Measurements from ENCODE around the gene SLC11A2. TPM values are rescaled to one million over a fixed set of nuclear protein-coding genes. Genes with fewer than 3 reads are reported as not detected.
"Not testable (repeated sequence)": the region's sequence is repeated elsewhere in the genome, so short reads cannot be mapped to it uniquely, and the experiment has no call there.

The SLC11A2 gene
- polyA plus RNA-seq, 10 donors = 17.0 to 29.8 (median 24.9) TPM

DNA sequence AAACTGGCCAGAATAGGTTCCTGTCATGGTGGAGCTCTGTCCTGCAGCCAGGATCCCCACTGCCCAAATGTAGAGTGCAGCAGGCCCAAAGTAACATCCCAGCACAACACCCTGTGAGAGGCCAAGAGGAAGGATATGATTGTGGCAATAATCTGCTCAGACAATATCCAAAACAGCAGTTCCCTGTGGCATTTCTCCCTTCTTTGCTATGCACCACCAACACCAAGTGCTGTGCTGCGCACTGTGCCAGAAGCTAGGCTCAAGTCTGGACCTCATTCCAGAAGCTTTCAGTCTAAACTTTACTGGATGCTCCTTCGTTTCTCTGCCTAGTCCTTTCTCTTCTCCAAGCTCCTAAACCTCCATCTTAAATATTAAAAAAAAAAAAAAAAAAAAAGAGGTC is 33.4 kb downstream of the SLC11A2 start:
- no peak for DNase-seq

DNA sequence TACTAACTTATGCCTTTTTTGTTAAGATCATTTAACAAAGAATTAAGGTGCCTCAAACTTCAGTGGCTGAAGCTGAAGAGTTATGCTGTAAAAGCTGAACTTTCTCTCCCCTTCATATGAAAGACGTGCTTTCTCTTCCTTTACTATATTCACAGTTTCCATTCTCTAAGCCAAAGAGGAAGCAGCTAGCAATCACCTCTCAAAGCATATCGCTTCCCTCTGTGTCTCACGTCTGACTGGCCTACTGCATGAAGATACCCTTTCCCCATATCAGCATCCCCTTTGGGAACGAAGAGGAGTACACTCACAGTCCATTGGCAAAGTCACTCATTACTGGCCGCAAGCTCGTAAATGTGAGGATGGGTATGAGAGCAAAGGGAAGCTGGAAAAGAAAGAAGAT is 34.9 kb downstream of the SLC11A2 start:
- peak in 1 of 3 donors; percentile 32 for DNase-seq

DNA sequence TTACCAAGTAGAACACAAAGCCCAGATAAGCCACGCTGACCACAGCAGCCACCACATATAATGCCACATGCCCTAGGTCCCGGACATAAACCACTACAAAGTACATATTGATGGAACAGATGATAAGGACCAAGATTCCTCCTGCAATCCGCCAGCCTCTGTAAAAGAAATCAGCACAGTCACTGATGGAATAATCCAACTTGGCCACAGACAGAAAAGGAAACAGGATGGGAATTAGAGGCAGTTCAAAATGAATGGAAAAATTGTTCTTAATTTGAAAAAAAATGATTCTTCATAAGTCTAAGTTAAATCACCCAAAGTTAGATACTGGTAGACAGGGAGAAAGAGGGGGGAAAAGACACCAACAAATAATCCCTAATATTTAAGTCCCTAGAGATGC is 35.4 kb downstream of the SLC11A2 start:
- no peak for DNase-seq

DNA sequence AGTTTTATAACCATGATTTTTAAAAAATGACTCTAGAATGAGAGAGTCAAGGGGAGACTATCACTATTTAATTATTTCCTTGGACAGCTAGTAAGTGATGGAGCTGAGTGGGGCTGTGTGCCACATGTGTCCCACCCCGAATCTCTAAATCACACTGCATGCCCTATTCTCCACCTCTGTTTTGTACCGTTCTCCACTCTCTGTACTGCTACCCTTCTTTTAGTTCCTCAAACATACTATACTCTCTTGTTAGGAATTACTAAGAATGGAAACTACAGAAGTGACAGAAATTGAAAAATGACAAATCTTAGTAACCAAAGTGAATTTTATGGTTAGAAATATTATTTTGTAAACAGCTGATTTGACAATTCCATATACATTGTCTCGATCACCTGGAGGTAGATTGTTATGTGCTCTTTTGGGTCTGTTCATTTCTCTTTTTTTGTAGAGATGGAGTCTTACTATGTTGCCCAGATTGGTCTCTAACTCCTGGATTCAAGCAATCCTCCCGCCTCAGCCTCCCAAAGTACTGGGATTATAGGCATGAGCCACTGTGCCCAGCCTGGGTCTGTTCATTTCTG is 35.9 kb downstream of the SLC11A2 start:
- DNase-seq = no peak

DNA sequence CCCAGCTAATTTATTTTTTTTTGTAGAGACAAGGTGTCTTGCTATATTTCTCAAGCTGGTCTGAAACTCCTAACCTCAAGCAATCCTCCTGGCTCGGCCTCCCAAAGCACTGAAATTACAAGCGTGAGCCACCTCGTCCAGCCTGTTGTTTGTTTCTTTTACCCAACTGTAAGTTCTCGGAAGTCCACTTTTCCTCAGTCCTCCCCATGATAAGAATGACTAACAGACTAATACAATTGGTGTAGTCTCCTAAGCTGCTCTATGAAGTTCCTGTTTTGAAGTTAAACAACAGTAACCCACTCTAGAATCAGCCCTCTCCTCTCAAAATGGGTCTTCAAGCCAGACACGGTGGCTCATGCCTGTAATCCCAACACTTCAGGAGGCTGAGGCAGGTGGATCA is 37.3 kb downstream of the SLC11A2 start:
- no peak for DNase-seq

DNA sequence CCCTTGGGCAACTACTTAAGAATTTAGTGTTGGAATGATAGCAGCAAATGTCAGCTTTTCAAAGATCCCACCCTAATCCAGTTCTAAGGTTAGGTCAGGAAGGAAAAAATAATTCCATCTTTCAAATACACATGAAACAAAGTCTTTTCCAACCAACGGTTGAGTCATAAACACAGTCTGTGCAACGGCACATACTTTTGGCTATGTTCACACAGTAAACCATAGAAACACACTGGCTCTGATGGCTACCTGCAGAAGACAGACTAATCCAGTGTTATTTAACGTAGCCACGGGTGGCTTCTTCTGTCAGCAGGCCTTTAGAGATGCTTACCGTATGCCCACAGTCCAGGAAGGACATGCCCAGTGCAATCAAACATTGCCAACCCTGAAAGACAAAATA is 38.1 kb downstream of the SLC11A2 start:
- DNase-seq = no peak

DNA sequence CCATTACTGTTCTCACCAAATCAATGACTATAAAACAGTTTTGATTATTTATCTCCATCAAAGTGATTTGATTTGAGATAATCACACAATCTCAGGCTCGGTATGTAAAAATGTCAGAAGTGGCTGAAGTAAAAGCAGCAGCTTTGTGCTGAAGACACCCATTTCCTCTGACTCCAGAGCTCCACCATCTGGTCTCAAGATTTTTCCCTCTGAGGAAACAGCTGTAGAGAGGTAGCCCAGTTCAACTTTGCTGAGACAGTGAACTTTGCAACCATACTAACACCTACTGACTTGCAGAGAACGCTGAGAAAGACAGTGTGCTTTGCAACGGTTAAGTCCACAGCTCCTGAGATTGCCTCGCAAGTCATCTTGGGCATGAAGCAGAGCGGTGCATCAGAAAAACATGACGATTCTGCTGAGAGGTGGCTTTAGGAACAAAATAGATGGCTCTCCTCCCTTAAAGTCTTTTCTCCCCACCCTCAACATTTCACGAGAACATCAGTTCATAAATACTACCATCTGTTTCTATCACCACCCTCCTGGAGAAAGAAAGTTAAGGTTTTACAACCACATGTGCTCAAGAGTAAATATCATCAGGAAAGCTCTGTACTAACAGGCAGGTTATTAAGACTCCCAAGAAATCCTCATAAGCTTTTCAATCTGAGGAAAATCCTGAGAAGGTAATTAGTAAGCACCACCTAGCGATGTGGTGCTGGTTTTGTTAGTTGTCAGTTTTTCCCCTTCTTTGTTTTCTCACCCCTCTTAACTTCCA is 39.0 kb downstream of the SLC11A2 start:
- peak; percentile 64 to 83 (median 64) for DNase-seq

DNA sequence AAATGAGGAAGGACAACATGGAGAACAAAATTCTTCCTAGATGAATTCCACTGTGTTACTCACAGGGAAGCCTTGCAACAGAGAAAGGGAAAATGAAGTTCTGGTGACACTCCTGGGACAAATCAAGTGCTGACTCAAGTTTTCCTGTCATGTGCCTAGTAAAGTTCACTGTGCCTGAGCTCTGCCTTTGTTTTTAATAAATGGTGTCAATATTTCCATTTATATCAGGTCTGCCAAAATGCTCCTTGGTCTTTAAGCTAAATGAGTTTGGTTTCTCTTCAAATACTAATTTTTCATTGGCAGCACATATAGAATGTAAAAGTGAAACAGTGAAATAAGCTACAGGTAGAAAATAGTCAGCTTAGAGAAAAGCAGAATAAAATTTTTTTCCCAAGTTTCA is 40.9 kb downstream of the SLC11A2 start:
- peak; percentile 72 to 83 (median 73) for DNase-seq

DNA sequence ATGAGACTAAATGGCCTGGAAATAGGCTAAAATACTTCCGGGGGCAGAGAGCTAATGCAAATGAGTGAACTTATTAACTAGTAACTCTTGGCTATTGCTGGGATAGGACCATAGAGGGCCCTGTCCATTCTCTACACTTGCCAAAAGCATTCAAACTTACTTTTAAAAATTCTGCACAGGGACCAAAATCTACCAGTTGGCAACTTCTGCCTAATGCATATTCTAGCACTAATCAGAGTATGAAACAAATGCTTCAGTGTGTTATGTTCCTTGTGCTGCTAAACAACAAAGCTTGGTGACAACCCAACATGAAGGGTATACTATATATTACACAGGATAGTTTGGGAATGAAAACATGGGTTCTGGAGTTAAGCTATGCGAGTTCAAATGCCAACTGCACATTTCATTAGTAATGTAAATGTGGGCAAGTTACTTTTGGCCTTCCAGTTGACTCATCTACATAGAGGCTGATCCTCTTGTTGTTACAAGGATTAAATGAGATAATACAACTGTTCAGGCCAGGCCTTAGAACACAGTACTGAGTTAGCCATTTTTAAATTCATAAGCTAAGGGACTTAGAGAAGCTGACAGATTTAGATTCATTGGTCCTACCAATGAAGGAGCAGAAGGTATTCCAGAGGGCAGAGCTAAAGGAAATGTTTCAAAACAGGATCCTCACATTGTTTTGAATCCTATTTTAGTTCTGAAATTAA is 41.4 kb downstream of the SLC11A2 start:
- DNase-seq = no peak

DNA sequence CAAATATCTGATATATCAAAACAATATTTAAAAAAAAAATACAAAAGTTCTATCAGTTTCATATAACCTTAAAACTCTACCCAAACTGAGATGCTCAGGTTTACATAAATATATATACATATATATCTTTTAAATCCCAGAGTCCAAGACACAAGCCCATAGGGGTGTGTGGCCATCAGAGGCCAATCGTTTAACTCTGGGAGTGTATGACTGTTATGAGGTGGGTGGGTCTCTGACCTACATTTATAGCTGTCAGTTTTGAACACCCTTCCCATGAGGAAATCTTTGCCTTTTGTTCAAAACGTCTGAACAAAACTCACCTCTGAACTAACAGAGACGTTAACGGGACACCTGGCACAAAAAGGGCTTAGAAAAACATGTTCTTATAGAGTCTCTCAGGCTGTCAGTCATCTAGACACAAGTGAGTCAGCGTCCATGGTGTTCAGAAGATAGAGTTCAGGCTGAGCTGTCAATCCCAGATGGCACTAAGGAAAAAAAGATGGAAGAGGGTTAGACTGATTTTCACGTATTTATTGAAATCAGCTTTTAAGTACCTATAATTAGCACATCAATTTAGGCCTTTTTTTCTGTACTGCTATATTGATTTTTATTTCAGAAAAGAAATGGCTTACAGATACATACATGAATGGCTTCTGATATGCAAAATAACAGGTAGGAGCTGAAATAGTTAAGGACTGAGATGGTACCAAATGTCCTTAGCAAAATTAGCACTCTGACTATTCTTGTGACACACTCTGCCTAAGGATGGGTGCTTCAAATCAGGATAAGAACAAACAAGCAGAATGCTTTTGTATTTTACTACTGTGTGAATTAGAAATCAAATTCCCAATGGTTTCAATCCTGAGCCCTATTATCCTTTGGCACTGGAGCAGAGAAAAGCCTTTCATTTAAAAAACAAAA is 44.6 kb downstream of the SLC11A2 start:
- no peak for DNase-seq

DNA sequence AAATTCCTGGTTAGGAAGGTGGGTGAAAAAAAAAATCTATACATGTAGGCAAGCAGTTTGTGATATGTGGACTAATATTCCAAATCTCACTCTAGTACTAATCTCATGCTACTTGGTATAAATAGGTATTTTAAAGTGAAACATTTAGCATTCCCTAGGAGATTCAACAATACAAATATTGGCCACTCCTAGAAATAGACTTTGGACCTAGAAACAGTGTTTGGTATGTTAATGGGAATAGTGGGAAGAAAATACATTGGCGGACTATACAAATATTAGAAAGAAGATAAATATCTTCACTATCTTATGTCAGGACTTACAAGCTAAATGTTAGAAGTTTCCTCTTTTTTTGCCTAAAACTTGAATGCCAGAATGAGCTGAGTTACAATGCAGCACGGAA is 45.6 kb downstream of the SLC11A2 start:
- no peak for DNase-seq

DNA sequence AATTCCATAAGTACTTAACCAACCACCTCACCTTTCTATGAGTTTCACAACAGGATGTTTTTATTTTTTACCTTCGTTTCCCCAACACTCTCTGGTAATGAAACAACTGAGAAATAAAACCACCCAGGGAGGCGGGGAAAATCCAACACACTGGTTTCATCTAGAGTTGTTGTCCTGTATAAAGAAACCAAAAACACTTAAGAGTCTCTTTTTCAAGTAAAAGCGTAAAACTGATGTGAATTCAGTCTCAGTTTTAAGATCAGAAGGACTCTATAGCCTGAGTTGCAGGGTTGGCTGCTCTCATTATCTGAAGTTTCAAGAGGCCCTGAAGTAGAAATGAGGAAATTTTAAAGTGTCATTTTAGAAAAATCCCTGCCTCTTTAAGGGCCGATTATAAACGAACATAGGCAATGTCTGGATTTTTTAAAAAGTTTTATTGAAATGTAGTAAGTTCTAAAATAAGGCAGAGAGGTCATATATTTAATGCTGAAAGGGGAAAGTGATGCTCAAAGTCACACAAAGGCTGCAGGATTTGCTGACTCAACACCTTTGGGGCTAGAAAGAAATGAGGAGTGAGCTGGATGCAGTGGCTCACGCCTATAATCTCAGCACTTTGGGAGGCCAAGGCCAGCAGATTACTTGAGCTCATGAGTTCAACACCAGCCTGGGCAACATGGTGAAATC is 46.7 kb downstream of the SLC11A2 start:
- DNase-seq = no peak

DNA sequence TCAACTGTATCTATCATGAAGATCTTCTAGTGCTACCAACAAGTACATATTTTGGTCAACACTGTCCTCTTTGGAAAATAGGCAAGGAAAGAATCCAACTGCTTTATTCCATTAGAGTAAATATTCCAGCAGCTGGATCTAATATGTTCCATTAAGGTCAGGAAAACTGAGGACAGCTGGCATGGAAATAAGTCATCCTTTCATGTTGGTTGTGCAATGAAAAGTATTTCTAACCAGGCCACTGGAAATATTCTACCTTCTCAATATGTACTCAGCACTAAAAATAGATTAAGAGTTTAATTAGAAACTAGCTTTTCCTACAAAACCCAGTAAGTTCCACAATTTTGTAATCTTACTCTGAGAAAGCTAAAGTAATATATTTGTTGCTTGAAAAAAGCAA is 54.2 kb downstream of the SLC11A2 start:
- DNase-seq = no peak

DNA sequence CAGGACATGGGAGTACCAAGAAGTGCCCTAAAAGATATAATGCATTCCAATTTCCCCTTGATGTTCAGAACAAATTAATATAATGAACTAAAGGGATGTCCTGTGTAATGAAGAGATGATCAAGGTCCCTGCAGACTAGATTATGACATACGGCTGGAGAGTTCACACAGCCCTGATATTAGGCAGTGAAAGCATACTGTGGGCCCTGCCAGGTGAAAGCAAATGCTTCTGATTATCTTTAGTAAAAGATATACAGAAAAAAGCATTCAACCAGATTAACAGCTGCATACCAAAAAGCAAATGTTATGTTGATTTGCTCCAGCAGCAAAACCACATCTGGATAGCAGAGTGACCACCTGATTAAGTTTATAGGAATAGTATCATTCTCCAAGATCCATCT is 61.8 kb downstream of the SLC11A2 start:
- no peak for DNase-seq

DNA sequence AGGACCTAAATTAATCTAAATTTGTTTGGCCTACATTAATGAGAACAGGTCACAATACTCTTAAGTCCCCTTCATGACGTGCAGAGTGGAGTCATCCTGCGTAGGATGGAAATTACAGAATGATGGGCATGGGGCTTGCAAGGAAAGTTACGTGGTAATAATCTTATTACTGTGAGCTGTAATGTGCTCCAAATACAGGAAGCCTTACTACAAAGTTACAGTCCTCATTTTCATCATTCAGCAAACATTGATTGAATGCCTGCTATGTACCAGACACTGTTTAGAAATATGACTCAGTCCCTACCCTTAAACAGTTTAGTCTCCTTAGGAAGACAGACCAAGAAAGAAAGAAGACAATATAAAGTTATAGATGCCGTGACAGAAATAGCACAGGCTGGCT is 64.5 kb downstream of the SLC11A2 start:
- DNase-seq = no peak

DNA sequence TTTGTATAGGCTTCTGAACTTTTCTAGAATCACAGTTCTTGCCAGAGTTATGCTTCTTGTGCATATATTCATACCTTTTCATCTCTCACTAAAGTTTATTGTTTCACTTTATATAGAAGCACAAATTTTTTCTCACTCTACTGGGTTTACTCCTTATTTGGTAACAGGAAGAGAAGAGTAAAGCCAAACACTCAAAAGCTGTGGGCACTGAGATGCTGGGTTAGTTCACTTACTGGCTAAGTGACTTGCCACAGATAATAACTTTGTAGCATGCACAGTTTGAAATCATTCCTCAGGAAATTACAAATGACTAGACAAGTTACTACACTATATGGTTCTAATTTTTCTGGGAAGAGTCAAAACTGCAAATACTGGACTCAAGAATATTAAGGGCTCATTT is 66.1 kb downstream of the SLC11A2 start:
- DNase-seq = no peak

DNA sequence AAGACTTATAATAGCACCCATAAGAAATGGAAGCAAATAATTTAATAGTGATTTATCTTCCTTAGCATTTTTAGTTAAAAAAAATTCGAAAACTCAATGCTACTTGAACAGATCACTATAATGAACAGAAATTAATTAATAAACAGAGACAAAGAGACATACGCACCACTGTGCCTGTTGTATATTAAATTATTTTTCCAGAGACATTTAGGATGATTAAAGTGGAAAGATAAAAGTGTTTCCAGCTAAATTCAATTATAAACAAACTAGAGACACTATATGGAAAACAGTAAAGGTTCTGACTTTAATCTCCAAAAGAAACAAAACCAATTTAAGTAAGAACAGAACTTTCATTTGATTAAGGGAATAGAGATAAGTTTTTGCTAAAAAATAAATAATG is 70.5 kb downstream of the SLC11A2 start:
- DNase-seq = no peak

DNA sequence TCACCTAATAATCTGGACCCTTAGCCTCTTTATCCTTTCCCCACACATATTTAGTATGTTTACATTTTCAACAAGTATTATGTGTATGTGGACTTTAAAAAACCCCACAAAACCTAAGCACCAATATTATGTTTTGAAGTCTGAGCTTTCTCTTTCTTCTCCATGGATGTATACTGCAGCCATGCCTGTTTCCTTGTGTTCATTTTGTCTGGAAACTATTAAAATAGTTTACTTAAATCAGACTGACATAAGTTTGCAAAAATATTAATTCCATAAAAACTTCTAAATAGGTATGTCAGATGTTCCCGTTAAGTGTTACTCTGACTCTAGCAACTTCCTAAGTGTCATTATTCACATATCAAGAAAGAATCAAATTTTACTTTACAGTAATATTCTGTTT is 70.9 kb downstream of the SLC11A2 start:
- DNase-seq = no peak

DNA sequence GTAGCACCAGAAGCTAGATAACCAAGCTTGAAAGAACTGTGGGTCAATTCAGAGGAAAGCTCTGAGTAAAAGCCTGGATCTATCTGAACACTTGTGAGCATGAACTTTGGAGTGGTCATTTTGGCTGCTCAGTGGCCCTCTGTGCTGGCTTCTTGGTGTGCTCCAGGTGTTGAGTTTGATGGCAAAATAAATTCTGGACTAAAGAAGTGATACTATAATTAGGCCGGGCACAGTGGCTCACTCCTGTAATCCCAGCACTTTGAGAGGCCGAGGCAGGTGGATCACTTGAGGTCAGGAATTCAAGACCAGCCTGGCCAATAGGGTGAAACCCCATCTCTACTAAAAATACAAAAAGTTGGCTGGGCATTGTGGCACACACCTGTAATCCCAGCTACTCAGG is 71.4 kb downstream of the SLC11A2 start:
- DNase-seq = not testable (repeated sequence)

DNA sequence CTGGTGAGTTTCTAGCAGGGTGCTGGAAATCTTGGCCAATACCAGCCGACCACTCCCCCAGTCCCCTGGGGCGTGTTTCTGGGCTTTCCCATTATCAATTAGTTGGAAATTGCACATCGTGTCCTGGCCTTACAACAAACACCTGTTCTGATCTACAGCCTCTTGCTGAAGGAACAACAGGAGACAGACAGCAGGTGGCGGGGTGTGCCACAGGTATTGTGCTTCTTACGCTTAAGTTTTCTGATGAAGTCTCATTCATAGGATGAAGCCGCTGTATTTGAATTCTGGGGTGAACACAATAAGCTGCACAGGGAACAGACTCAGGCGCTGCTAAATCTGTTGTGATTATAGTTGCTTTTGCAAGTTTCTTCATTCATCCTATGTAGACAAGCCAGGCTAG is 73.1 kb downstream of the SLC11A2 start:
- no peak for DNase-seq

DNA sequence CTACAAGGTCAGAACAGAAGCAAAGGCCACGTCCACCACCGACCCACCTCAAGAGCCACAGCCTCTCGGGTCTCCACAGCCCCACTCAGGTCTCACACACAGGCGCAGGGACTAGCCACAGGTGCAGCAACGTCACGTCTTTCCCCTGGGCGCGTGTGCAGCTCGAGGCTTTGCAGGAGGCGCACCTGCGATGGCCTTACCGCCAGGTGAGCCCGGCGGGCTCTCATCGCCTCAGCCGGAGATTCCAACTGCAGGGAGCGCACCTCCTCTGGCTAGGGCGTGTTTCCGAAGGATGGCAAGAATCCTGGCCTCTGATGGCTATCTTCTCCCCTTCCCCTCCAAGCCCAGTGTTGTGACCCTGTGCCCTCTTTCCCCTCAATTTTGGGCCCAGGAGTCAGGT is 73.7 kb downstream of the SLC11A2 start, which contains the start of gene HIGD1C:
Gene HIGD1C (plus strand): TSS at position 35 of the 400 bp plus-strand sequence. CDS start 1,455 bp downstream, outside the sequence.
- DNase-seq = no peak
